IMR-90 (cell line): ENCODE data around the gene TMEM60. TPM values are rescaled to one million over a fixed set of nuclear protein-coding genes. Genes with fewer than 3 reads are reported as not detected.

Experiments
- ATAC-seq: fragments of 200-7000 bp; cut with Tn5 transposase; 2 replicates; pipeline ENCODE4 v1.9.1; 2020; ENCODE audit warnings: low read depth, mild to moderate bottlenecking, moderate library complexity
- BruUV-seq: library from RNA; stranded (reverse); fragments of 400-500 nt; replicated peaks from 2 replicates; lab custom pipeline; 2021; lab: Mats Ljungman, UMichigan
- CTCF ChIA-PET: fragments of 300-600 bp; formaldehyde crosslinking; extraction: SDS; loops from one replicate; lab custom pipeline; 2021; ENCODE audit warnings: antibody characterized with exemption; lab: Yijun Ruan, JAX
- POLR2A ChIA-PET: fragments of 300-600 bp; sonication (Branson Sonifier 250); formaldehyde crosslinking; loops from one replicate; lab custom pipeline; 2022; ENCODE audit warnings: antibody characterized with exemption; ENCODE audit not compliant: unreplicated experiment; lab: Charles Lee
- DNase-seq: peaks from one replicate; pipeline ENCODE4 v3.0.0; 2013
- H2AFZ ChIP-seq: replicated peaks from 2 replicates; pipeline ENCODE3; 2013; ENCODE audit warnings: low read length, mild to moderate bottlenecking; ENCODE audit not compliant: poor library complexity
- H2AK5ac ChIP-seq: 2 replicates; pipeline ENCODE4 v1.6.1; 2013; ENCODE audit warnings: low read depth, low read length, inconsistent platforms
- H2AK9ac ChIP-seq: replicated peaks from 2 replicates; pipeline ENCODE3; 2013; ENCODE audit warnings: mild to moderate bottlenecking, low read depth, low read length, moderate library complexity; ENCODE audit not compliant: poor library complexity
- H2BK120ac ChIP-seq: 2 replicates; pipeline ENCODE4 v1.6.1; 2013; ENCODE audit warnings: low read depth, low read length, inconsistent platforms
- H2BK15ac ChIP-seq: 3 replicates; pipeline ENCODE4 v1.6.1; 2013; ENCODE audit warnings: low read depth, low read length, inconsistent platforms
- H2BK20ac ChIP-seq: 2 replicates; pipeline ENCODE4 v1.6.1; 2013; ENCODE audit warnings: low read depth, mild to moderate bottlenecking, inconsistent platforms, low read length, moderate library complexity
- H2BK5ac ChIP-seq: 2 replicates; pipeline ENCODE4 v1.6.1; 2013; ENCODE audit warnings: mild to moderate bottlenecking, low read depth, low read length, inconsistent platforms; ENCODE audit not compliant: poor library complexity, severe bottlenecking
- H3K14ac ChIP-seq: replicated peaks from 2 replicates; pipeline ENCODE4 v1.6.1; 2013; ENCODE audit warnings: low read depth, low read length, inconsistent platforms
- H3K18ac ChIP-seq: 2 replicates; pipeline ENCODE4 v1.6.1; 2013; ENCODE audit warnings: low read depth, low read length, control low read depth
- H3K23ac ChIP-seq: 2 replicates; pipeline ENCODE4 v1.6.1; 2013; ENCODE audit warnings: low read depth, low read length, inconsistent platforms
- H3K27ac ChIP-seq: 2 replicates; pipeline ENCODE4 v1.5.1; 2013; ENCODE audit warnings: mild to moderate bottlenecking, control low read depth, low read length; ENCODE audit not compliant: insufficient read depth
- H3K27me3 ChIP-seq: 2 replicates; pipeline ENCODE4 v1.6.1; 2013; ENCODE audit warnings: low read length; ENCODE audit not compliant: control insufficient read depth, insufficient read depth
- H3K36me3 ChIP-seq: 2 replicates; pipeline ENCODE4 v1.6.1; 2013; ENCODE audit warnings: low read length, mixed read lengths; ENCODE audit not compliant: control insufficient read depth, insufficient read depth
- H3K4ac ChIP-seq: 2 replicates; pipeline ENCODE4 v1.6.1; 2013; ENCODE audit warnings: low read depth, low read length, inconsistent platforms
- H3K4me1 ChIP-seq: 2 replicates; pipeline ENCODE4 v1.6.1; 2013; ENCODE audit warnings: low read length, mixed read lengths; ENCODE audit not compliant: control insufficient read depth, insufficient read depth
- H3K4me2 ChIP-seq: 2 replicates; pipeline ENCODE4 v1.6.1; 2013; ENCODE audit warnings: low read depth, mild to moderate bottlenecking, control low read depth, low read length, moderate library complexity
- H3K4me3 ChIP-seq: 2 replicates; pipeline ENCODE4 v1.5.1; 2013; ENCODE audit warnings: low read depth, mild to moderate bottlenecking, control low read depth, low read length, moderate library complexity; ENCODE audit not compliant: insufficient read depth
- H3K56ac ChIP-seq: 2 replicates; pipeline ENCODE4 v1.6.1; 2013; ENCODE audit warnings: low read length, inconsistent platforms; ENCODE audit not compliant: insufficient read depth; ENCODE audit errors: extremely low read depth
- H3K79me1 ChIP-seq, 2 experiments: 2 replicates each; pipeline ENCODE4 v1.6.1; 2013; ENCODE audit warnings: low read length in 2 of 2, inconsistent platforms in 1 of 2, low read depth in 1 of 2
- H3K9ac ChIP-seq: 2 replicates; pipeline ENCODE4 v1.6.1; 2013; ENCODE audit warnings: low read depth, low read length, control low read depth
- H3K9me1 ChIP-seq: 2 replicates; pipeline ENCODE4 v1.6.1; 2013; ENCODE audit warnings: low read length, inconsistent platforms; ENCODE audit not compliant: insufficient read depth
- H3K9me3 ChIP-seq: 2 replicates; pipeline ENCODE4 v1.6.1; 2013; ENCODE audit warnings: low read length; ENCODE audit not compliant: control insufficient read depth, insufficient read depth
- H4K20me1 ChIP-seq: 2 replicates; pipeline ENCODE4 v1.6.1; 2013; ENCODE audit warnings: low read length, inconsistent platforms; ENCODE audit not compliant: insufficient read depth
- H4K5ac ChIP-seq: 2 replicates; pipeline ENCODE4 v1.6.1; 2013; ENCODE audit warnings: mild to moderate bottlenecking, low read depth, low read length, control low read depth
- H4K8ac ChIP-seq, 2 experiments: 2 replicates each; pipeline ENCODE4 v1.6.1; 2013; ENCODE audit warnings: low read depth in 2 of 2, low read length in 2 of 2, control low read depth in 1 of 2, inconsistent platforms in 1 of 2
- H4K91ac ChIP-seq: 2 replicates; pipeline ENCODE4 v1.6.1; 2013; ENCODE audit warnings: low read depth, low read length, inconsistent platforms; ENCODE audit not compliant: insufficient read depth
- BHLHE40 ChIP-seq: fragments of 150-350 bp; IDR thresholded peaks from 2 replicates; pipeline ENCODE4 v1.6.1; 2016; ENCODE audit warnings: mild to moderate bottlenecking, low read depth, low read length
- CEBPB ChIP-seq: IDR thresholded peaks from 2 replicates; pipeline ENCODE4 v1.6.1; 2012; ENCODE audit warnings: low read depth, low read length, improper control_type of control experiment
- CHD1 ChIP-seq: IDR thresholded peaks from 2 replicates; pipeline ENCODE4 v1.6.1; 2012; ENCODE audit warnings: low read depth, low read length, improper control_type of control experiment
- CTCF ChIP-seq: conservative IDR thresholded peaks from 2 replicates; pipeline ENCODE4 v1.5.1; 2012; ENCODE audit warnings: mild to moderate bottlenecking, low read depth, low read length, improper control_type of control experiment
- MAFK ChIP-seq: IDR thresholded peaks from 2 replicates; pipeline ENCODE4 v1.6.1; 2012; ENCODE audit warnings: low read depth, low read length, improper control_type of control experiment
- MXI1 ChIP-seq: IDR thresholded peaks from 2 replicates; pipeline ENCODE4 v1.6.1; 2012; ENCODE audit warnings: low read depth, mild to moderate bottlenecking, low read length, moderate library complexity, borderline replicate concordance
- POLR2A ChIP-seq: IDR thresholded peaks from 2 replicates; pipeline ENCODE4 v1.6.1; 2012; ENCODE audit warnings: mild to moderate bottlenecking, low read depth, low read length
- RAD21 ChIP-seq: IDR thresholded peaks from 2 replicates; pipeline ENCODE4 v1.6.1; 2012; ENCODE audit warnings: low read length, improper control_type of control experiment
- RFX5 ChIP-seq: IDR thresholded peaks from 2 replicates; pipeline ENCODE4 v1.8.0; 2012; ENCODE audit warnings: low read depth, mild to moderate bottlenecking, low read length, moderate library complexity
- USF2 ChIP-seq: fragments of 150-350 bp; IDR thresholded peaks from 2 replicates; pipeline ENCODE4 v1.6.1; 2017; ENCODE audit warnings: mild to moderate bottlenecking, antibody characterized with exemption, low read length, low read depth
- dilution Hi-C: fragments of 300-500 bp; cut with HindIII; formaldehyde crosslinking; loops from one replicate; pipeline ENCODE4 v1.14.3; 2018; ENCODE audit warnings: low sequenced_read_pairs; ENCODE audit not compliant: unreplicated experiment
- in situ Hi-C: fragments of 300-500 bp; cut with MboI; formaldehyde crosslinking; loops from 3 replicates; pipeline ENCODE4 v1.14.3; 2019; ENCODE audit warnings: low sequenced_read_pairs, inconsistent platforms, mixed read lengths
- intact Hi-C: fragments of 100-400 bp; cut with micrococcal nuclease; formaldehyde crosslinking; loops from 2 replicates; pipeline ENCODE4 v1.10.0; 2022
- polyA plus RNA-seq, 3 experiments: library from polyadenylated mRNA; depleted of rRNA; stranded (reverse); fragments of >200 nt; gene quantifications; 2 replicates each; pipeline ENCODE4 v1.2.3, GENCODE V29; 2012; ENCODE audit warnings: low replicate concordance in 1 of 3
- total RNA-seq: library from RNA; depleted of rRNA; stranded (reverse); fragments of >200 nt; gene quantifications from 2 replicates; pipeline ENCODE4 v1.2.3, GENCODE V29; 2012
- TF ChIP-seq, protein P1 (sequence below): fragments of 150-350 bp; IDR thresholded peaks from 2 replicates; pipeline ENCODE4 v1.6.1; 2016; ENCODE audit warnings: low read depth, mild to moderate bottlenecking, low read length, moderate library complexity, borderline replicate concordance

The TMEM60 gene
- total and polyA plus RNA-seq, 2 of the 4 experiments (the other 2 are of a cell fraction) = 9.9 to 17.2 TPM

- Histone ChIP-seq H3K23ac (no peak overlapping the region), H3K9me3 (peaks cover 5% of the 10 kb centered on the region; the same call in 1 of the 2 replicates), H4K20me1 (no peaks in the 10 kb centered on the region), H4K91ac (no peak overlapping the region), H3K27me3 (no peaks in the 10 kb centered on the region), H2AFZ (no peak overlapping the region), H2BK15ac (no peak overlapping the region), H3K9ac (no peak overlapping the region), H2BK20ac (no peak overlapping the region), H3K36me3 (peaks cover 2% of the 10 kb centered on the region; the same call in 1 of the 2 replicates), H3K14ac (no peak overlapping the region), H4K8ac (no peak overlapping the region), H2BK120ac (no peak overlapping the region), H3K79me1 (peaks cover 0 to 4% of the 10 kb centered on the region in 2 experiments; a peak in 2 of 4 replicates), H3K4me2 (no peak overlapping the region), H2BK5ac (no peak overlapping the region), H2AK9ac (no peak overlapping the region), H3K18ac (no peak overlapping the region), H3K27ac (no peak overlapping the region), H3K4me3 (no peak overlapping the region), H3K4ac (no peak overlapping the region), H3K56ac (no peak overlapping the region), H3K9me1 (peaks cover 3% of the 10 kb centered on the region; the same call in 1 of the 2 replicates), H3K4me1 (peaks cover 3% of the 10 kb centered on the region; the same call in 1 of the 2 replicates), H2AK5ac (no peak overlapping the region), H4K5ac (no peak overlapping the region)
- in situ Hi-C loops = no loop called here
- CTCF ChIA-PET = no interaction called here
- intact Hi-C loops = no loop called here
- POLR2A ChIA-PET = interaction anchor here (0.6 kb wide), 1 partner anchor 10 kb away, joined by 4 read pairs; no protein-coding TSS in a partner anchor
- DNase-seq (no peak), ATAC-seq (no peak)
- TF ChIP-seq CTCF (no peak), USF2 (no peak), RAD21 (no peak), POLR2A (no peak), CEBPB (no peak), RFX5 (no peak), MAFK (no peak), MXI1 (no peak), CHD1 (no peak), BHLHE40 (no peak)
- TF ChIP-seq, protein P1, sequence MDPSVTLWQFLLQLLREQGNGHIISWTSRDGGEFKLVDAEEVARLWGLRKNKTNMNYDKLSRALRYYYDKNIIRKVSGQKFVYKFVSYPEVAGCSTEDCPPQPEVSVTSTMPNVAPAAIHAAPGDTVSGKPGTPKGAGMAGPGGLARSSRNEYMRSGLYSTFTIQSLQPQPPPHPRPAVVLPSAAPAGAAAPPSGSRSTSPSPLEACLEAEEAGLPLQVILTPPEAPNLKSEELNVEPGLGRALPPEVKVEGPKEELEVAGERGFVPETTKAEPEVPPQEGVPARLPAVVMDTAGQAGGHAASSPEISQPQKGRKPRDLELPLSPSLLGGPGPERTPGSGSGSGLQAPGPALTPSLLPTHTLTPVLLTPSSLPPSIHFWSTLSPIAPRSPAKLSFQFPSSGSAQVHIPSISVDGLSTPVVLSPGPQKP = no peak
- dilution Hi-C loops = no loop called here
- no TSS peak for BruUV-seq
Observed at GRCh38 chr7:77786741-77787140, 11.5 kb downstream of the TMEM60 start.
